Gastrocnemius medialis (tissue), 4 donors: Measurements from ENCODE around the gene NVL.

Experiments used
- CTCF ChIP-seq, 5 experiments: fragments of 450-650 bp in 3 of 5; fragments of 200-600 bp in 2 of 5; sonication (generic) in 2 of 5; IDR thresholded peaks in 4 of 5; conservative IDR thresholded peaks in 1 of 5; 1 replicate in 4 of 5; 2 replicates in 1 of 5; pipeline ENCODE4 v1.5.1; 2016 to 2019; ENCODE audit warnings: antibody characterized with exemption in 5 of 5, mild to moderate bottlenecking in 3 of 5, moderate library complexity in 3 of 5
- POLR2A ChIP-seq, 2 donors: fragments of 450-650 bp; IDR thresholded peaks; one replicate each; pipeline ENCODE4 v1.6.1; 2017; ENCODE audit warnings: antibody characterized with exemption in 2 of 2, mild to moderate bottlenecking in 2 of 2, moderate library complexity in 2 of 2

GRCh38 chr1:224274970-224275626, 54.9 kb downstream of the NVL start:
- no peak for TF ChIP-seq CTCF (IDR thresholded peaks at IDR 0.05 in 4 of 5, conservative IDR thresholded peaks at IDR 0.05 in 1 of 5)
- no peak for TF ChIP-seq POLR2A (IDR thresholded peaks at IDR 0.05)
